Inferior parietal cortex (tissue), 1 donor: ENCODE results near the gene KDM5A.
A peak's percentile ranks its signal among the peaks of the same experiment; 100 is the strongest.
"Not testable (repeated sequence)": the region's sequence is repeated elsewhere in the genome, so short reads cannot be mapped to it uniquely, and the experiment has no call there.

Experiments
- DNase-seq: peaks from one replicate; pipeline ENCODE4 v3.0.0-alpha.2; 2016; ENCODE audit errors: extremely low spot score

KDM5A gene

DNA sequence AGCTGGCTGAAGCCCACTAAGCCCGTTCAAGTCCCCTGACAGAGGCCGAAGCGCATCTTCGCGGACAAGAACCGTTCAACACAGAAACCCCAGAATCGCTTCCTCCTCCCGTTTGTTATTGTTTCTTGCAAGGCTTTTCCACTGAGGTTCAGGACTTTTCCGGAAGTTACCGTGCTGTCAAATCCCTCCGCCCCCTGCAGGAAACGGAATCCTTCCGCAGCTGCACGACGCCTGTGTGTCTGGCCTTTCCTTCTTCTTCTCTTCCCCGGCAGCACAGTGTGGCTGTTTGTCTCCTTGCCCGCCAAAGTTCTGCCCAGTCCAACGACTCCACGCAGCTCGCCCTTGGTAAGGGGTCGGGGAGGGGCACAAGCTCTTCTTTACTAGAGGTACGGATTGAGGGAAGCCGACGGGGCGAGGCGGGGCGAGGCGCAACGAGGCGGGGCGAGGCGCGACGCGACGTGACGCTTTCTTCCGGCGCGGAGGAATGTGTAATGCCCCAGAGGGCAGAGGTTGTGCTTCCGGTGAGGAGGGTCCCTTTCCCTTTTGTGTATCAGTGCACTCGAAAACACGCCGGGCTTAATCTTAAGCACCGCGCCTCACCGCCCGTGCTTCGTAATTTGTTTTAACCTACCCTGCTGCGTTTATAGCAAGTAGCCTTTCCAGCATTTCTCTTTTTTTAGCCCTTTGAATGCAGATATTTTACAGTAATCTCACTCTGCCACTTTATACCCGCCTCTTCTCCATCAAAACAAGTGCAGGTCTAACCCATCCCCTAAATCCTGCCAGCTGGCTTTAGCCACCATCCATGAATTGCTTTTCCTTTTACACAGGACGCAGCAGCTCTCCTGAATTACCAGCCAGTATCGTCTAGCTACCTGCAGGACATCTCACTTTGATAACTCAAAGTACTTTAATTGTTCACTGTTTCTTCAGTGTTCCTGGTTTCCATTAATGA, at the start of gene KDM5A:
Gene KDM5A (minus strand): TSS at position 179 of the 955 bp plus-strand sequence. CDS start 229 bp downstream, outside the sequence.
- DNase-seq, result peak; percentile 96

- not testable (repeated sequence) for DNase-seq
Measured at GRCh38 chr12:435737-436136, 46.6 kb upstream of the KDM5A start.

- DNase-seq, result no peak
Measured at GRCh38 chr12:422526-422925, 33.4 kb upstream of the KDM5A start.

DNA sequence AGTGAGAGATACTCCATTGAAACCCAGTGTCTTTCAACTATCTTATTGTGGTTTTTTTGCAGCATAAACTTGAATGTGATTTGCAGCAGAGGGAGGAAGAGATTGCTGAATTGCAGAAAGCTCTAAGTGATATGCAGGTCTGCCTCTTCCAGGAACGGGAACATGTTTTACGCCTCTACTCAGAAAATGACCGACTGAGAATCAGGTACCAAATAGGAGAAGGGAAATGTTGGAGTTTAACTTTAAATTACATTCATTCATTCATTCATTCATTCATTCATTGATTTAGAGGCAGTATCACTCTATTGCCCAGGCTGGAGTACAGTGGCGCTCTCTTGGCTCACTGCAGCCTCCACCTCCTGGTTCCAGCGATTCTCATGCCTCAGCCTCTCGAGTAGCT, 29.3 kb upstream of the KDM5A start:
- no peak for DNase-seq

DNA sequence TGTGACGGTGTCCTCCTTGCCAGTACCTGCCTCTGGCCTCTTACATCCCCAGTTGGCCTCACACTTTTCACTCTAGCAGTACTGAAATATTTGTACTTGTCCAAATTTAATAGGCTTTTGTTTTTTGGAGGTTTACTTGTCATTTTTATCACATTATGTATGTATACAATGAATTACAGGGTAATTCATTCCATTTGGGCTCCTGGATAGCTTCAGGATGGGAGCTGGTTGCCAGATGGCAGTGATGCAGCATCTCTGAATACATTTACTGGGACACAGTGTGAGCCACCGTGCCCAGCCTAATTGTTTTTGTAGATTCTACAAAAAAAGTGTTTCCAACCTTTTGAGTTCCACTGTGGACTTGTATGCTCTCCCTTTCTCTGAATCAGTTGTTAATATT, 25.7 kb upstream of the KDM5A start:
- DNase-seq, result no peak

GRCh38 chr12:402029-402389, 12.9 kb upstream of the KDM5A start:
- DNase-seq, result no peak

- DNase-seq, result peak; percentile 97
Measured at GRCh38 chr12:401235-402028, 12.3 kb upstream of the KDM5A start, which contains the start of gene CCDC77. Gene CCDC77 (plus strand): TSS chr12:401644. CDS start chr12:409384, 7,740 bp downstream.

GRCh38 chr12:400828-401227, 11.7 kb upstream of the KDM5A start:
- no peak for DNase-seq

DNA sequence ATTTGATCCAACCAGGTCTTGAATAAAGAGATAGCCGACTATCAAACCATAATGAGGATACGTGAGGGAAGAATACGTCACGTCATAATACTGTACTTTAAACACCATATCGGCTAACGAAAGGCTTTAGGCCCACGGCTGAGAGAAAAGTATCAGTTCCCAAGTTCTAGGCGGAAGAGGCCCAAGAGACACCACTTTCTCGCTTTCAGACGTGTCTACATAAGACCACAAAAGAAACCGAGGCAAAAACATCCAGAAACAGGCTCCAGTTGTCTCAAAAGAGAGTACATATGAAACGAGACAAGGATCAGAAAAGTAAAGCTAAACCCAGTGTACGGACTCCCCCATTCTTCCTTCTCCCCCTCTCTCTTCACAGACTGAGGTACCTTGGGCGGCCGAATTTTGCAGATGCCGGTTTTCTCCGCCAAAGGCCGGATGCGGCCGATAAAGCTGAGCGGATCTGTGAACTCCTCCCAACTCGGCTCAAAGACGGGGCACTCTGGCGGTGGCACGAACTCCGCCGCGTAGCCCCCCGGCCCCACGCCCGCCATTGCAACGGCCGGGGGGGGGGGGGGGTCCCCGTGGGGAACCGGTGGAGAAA, 479 bp downstream of the KDM5A start:
- DNase-seq, result peak; percentile 44

- no peak for DNase-seq
Measured at GRCh38 chr12:388012-388411, 1.1 kb downstream of the KDM5A start.

DNA sequence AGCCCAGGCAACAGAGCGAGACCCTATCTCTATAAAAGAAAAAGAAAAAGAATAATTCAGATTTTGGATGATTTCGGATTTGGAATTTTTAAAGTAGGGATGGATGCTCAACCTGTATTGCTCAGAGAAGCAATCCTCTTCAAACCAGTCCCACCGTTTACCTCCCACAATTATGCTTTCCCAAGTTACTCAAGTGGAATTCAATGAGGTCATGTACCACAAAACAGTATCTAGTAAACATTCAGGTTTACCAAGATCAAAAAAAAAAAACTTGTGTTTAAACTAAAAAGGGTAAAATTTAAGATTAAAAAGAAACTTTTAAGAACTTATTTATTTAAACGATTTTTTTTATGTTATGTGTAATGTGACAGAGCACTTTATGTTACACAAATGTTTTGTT, 2.5 kb downstream of the KDM5A start:
- DNase-seq, result no peak

GRCh38 chr12:370739-371485, 18.2 kb downstream of the KDM5A start:
- DNase-seq, result not testable (repeated sequence)

DNA sequence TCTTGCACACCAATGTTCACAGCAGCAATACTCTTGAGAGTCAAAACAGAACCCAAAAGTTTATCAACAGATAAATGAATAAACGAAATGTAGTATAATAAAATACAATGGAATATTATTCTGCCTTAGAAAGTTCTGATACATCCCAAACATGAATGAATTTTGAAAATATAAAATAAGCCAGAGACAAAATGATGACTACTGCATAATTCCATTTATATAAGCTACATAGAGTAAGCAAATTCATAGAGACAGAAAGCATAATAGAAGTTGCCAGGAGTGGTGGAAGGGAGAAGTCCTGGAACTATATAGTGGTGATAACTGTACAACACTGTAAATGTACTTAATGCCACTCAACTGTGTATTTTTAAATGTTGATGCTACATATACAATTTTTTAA, 21.1 kb downstream of the KDM5A start:
- DNase-seq, result no peak

DNA sequence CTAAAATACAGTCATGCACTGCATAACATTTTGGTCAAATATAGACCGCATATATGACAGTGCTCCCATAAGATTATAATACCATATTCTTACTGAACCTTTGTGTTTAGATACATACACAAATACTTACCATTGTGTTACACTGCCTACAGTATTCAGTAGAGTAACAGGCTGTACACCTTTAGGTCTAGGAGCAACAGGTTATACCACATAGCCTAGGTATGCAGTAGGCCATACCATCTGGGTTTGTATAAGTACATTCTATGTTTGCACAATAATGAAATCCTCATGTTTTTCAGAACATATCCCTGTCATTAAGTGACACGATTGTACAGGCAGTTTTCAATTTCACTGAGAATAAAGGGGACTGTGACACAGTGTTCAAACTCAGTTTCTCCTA, 22.3 kb downstream of the KDM5A start:
- no peak for DNase-seq

DNA sequence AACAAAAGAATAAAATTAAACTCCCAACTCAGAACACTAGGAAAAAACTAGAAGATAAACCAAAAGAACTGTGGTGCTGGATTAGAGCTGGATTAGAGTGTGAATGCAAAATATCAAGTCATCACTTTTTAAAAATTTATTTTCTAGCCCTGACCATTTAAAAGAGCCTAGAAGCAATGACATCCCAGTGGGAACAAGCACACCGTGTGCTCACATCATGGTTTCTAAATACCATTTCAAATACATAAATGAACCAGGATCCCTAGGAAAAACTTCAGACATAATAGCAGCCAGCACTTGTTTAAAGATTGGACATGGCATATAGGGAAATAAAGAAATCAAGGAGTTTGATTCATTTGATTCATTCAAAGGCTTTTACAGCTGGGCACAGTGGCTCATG, 30.0 kb downstream of the KDM5A start:
- DNase-seq, result no peak

DNA sequence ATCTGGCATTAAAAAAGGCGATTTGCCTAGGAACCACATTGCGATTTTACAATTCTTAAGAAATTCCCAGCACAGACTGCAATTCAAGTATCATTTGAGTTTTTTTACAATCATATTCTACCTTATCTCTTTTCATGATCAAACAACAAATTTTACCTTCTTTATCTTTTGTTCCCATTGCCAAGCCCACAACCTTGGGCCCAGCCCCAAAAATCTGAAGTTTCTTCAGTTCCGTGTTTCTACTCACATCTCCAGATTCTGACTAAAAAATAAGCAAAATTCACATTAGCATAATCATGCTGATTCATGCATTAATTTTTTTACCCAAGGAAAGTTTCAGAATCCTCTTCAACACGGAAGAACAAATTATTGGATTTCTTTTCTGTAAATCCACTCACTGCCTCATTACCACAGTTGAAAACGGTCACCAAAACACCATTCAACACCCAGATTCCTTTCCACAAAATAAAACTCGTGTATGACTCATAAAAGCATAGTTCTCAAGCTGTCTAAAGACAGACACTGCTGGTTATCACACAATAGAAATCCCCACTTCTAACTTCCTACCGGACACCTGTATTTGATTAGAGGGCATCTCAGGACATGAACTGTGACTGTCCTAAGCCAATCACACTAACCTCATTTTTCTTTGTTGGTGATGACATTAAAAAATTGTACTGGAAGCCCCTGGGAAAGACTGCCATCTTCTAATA, 32.7 kb downstream of the KDM5A start:
- no peak for DNase-seq

DNA sequence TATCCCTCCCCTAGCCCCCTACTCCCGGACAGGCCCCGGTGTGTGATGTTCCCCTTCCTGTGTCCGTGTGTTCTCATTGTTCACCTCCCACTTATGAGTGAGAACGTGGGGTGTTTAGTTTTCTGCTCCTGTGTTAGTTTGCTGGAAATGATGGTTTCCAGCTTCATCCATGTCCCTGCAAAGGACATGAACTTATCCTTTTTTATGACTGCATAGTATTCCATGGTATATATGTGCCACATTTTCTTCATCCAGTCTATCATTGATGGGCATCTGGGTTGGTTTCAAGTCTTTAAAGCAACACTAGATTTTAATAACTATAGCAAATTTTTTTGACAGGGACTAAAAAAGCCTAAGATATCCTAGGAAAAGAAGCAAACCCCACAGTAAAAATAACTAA, 37.9 kb downstream of the KDM5A start:
- not testable (repeated sequence) for DNase-seq

DNA sequence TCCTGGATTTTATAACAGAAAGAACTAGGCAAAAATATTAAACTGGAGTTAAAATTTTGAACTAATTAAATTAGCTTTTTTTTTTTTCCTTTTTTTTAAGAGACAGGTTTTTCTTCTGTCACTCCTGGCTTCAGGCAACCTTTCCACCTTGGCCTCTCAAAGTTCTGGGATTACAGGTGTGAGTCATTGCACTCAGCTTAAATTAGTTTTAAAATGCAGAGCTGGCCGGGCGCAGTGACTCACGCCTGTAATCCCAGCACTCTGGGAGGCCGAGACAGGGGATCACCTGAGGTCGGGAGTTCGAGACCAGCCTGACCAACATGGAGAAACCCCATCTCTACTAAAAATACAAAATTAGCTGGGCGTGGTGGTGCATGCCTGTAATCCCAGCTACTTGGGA, 39.5 kb downstream of the KDM5A start:
- not testable (repeated sequence) for DNase-seq

GRCh38 chr12:343036-343435, 46.1 kb downstream of the KDM5A start:
- not testable (repeated sequence) for DNase-seq

DNA sequence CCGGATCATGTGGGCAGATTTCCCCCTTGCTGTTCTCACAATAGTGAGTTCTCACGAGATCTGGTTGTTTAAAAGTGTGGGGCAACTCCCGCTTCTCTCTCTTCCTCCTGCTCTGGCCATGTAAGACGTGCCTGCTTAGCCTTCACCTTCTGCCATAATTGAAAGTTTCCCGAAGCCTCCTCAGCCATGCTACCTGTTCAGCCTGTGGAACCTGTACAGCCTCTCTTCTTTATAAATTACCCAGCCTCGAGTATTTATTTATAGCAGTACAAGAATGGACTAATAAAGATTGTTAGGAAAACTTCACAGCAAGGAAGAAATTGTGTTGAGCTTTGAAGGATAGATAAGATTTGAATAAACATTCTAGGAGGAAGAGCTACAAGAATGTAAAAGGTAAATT, 52.1 kb downstream of the KDM5A start:
- DNase-seq, result no peak

DNA sequence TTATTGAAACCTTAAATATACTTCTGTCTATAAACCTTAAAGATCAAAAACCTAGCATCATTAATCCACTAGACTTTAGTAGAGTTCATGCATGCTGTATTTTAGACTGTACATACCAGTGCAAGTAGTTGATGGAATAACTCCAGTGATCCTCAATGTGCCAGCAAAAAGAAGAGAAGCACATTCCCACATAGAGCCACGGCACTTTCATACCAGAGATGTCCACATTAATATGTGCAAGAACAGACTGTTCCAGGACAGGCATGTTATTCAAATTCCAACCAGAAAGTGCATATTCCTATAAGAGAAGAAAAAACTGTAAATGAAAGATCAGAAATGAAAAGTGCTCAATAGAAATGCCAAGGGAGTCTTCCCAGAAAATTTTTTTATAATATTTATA, 55.0 kb downstream of the KDM5A start:
- no peak for DNase-seq
